ENCODE measurements around the gene ST8SIA2. TPM values are rescaled to one million over a fixed set of nuclear protein-coding genes. Genes with fewer than 3 reads are reported as not detected.

The ST8SIA2 gene
- total and polyA plus RNA-seq, 4 donors, result not detected

DNA sequence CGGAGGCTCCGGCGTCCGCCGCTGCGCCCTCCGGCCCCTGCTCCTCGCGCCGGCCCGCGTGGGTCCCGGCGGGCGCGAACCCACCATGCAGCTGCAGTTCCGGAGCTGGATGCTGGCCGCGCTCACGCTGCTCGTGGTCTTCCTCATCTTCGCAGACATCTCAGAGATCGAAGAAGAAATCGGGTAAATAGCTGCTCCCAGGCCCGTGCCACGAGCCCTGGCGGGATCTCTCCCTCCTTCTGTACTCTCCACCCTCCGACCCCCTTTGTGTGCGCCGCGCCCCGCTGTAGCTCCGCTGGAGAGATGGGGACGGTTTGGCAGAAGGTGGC lies 263 bp downstream of the ST8SIA2 start:
- no peaks in the 10 kb centered on the region for H3K9me3 ChIP-seq (ENCODE audit: control insufficient read depth in 4 of 4, low read length in 3 of 4)
- no peak for TF ChIP-seq YY1 (IDR thresholded peaks at IDR 0.05)
- H3K27ac ChIP-seq (ENCODE audit: low read depth in 1 of 2, low read length in 2 of 2), result no peak overlapping the region
- no peak overlapping the region for H3K9ac ChIP-seq (ENCODE audit: low read depth in 1 of 2, low read length in 2 of 2)
- peak overlapping the region in 1 of 3 donors; percentile 12 for H3K4me3 ChIP-seq (ENCODE audit: low read depth in 1 of 3, low read length in 3 of 3)
- DNase-seq (ENCODE audit: low spot score), result no peak
- WGBS, result under 1% methylated on average over 34 of the region's 34 CpGs
- no peaks in the 10 kb centered on the region for H3K36me3 ChIP-seq (ENCODE audit: control insufficient read depth in 4 of 4, insufficient read depth in 3 of 4, low read depth in 1 of 4, low read length in 3 of 4)
- peaks cover 0 to 15% (median 1%) of the 10 kb centered on the region in 4 donors for H3K4me1 ChIP-seq (ENCODE audit: control insufficient read depth in 4 of 4, insufficient read depth in 4 of 4, low read length in 3 of 4)
- H3K27me3 ChIP-seq (ENCODE audit: control insufficient read depth in 4 of 4, insufficient read depth in 4 of 4, low read length in 3 of 4), result peaks cover 5 to 18% (median 13%) of the 10 kb centered on the region in 4 donors

- Histone ChIP-seq H3K4me3 (ENCODE audit: low read depth in 1 of 3, low read length in 3 of 3) (no peak overlapping the region), H3K9me3 (ENCODE audit: control insufficient read depth in 4 of 4, low read length in 3 of 4) (no peaks in the 10 kb centered on the region), H3K27me3 (ENCODE audit: control insufficient read depth in 4 of 4, insufficient read depth in 4 of 4, low read length in 3 of 4) (peaks cover 8 to 21% (median 12%) of the 10 kb centered on the region in 4 donors), H3K36me3 (ENCODE audit: control insufficient read depth in 4 of 4, insufficient read depth in 3 of 4, low read depth in 1 of 4, low read length in 3 of 4) (no peaks in the 10 kb centered on the region), H3K27ac (ENCODE audit: low read depth in 1 of 2, low read length in 2 of 2) (no peak overlapping the region), H3K4me1 (ENCODE audit: control insufficient read depth in 4 of 4, insufficient read depth in 4 of 4, low read length in 3 of 4) (peaks cover 0 to 15% (median 1%) of the 10 kb centered on the region in 4 donors), H3K9ac (ENCODE audit: low read depth in 1 of 2, low read length in 2 of 2) (no peak overlapping the region)
- no peak for TF ChIP-seq MAX (IDR thresholded peaks at IDR 0.05)
- TF ChIP-seq EGR1 (IDR thresholded peaks at IDR 0.05; ENCODE audit: low read depth in 2 of 2), result no peak
- TF ChIP-seq FOXA2 (IDR thresholded peaks at IDR 0.05), result no peak
- no peak for TF ChIP-seq RXRA (IDR thresholded peaks at IDR 0.05)
- DNase-seq (ENCODE audit: low spot score), result no peak
- WGBS, result 2% methylated on average over 78 of the region's 78 CpGs
These were observed 822 bp downstream of the ST8SIA2 start for GRCh38 chr15:92394309-92395097.

- Histone ChIP-seq H3K27ac (ENCODE audit: low read depth in 1 of 2, low read length in 2 of 2) (no peak overlapping the region), H3K9me3 (ENCODE audit: control insufficient read depth in 4 of 4, low read length in 3 of 4) (no peaks in the 10 kb centered on the region), H3K9ac (ENCODE audit: low read depth in 1 of 2, low read length in 2 of 2) (no peak overlapping the region), H3K36me3 (ENCODE audit: control insufficient read depth in 4 of 4, insufficient read depth in 3 of 4, low read depth in 1 of 4, low read length in 3 of 4) (no peaks in the 10 kb centered on the region), H3K4me1 (ENCODE audit: control insufficient read depth in 4 of 4, insufficient read depth in 4 of 4, low read length in 3 of 4) (peaks cover 0 to 15% (median 1%) of the 10 kb centered on the region in 4 donors), H3K27me3 (ENCODE audit: control insufficient read depth in 4 of 4, insufficient read depth in 4 of 4, low read length in 3 of 4) (peaks cover 8 to 21% (median 14%) of the 10 kb centered on the region in 4 donors), H3K4me3 (ENCODE audit: low read depth in 1 of 3, low read length in 3 of 3) (no peak overlapping the region)
- DNase-seq (ENCODE audit: low spot score), result no peak
- WGBS, result 12% methylated on average over 22 of the region's 22 CpGs
- TF ChIP-seq EGR1 (IDR thresholded peaks at IDR 0.05; ENCODE audit: low read depth in 2 of 2), result no peak
- no peak for TF ChIP-seq JUND (IDR thresholded peaks at IDR 0.05)
- TF ChIP-seq GABPA (IDR thresholded peaks at IDR 0.05 in 1 of 2, conservative IDR thresholded peaks at IDR 0.05 in 1 of 2), result no peak
- TF ChIP-seq FOXA1 (IDR thresholded peaks at IDR 0.05), result no peak
- TF ChIP-seq, protein P1, sequence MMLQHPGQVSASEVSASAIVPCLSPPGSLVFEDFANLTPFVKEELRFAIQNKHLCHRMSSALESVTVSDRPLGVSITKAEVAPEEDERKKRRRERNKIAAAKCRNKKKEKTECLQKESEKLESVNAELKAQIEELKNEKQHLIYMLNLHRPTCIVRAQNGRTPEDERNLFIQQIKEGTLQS (IDR thresholded peaks at IDR 0.05), result no peak
- no peak for TF ChIP-seq CTCF (IDR thresholded peaks at IDR 0.05; ENCODE audit: low read depth, low read length, missing input control)
- TF ChIP-seq MAX (IDR thresholded peaks at IDR 0.05), result no peak
- TF ChIP-seq HNF4A (conservative IDR thresholded peaks at IDR 0.05), result no peak
- no peak for TF ChIP-seq HNF4G (IDR thresholded peaks at IDR 0.05)
- no peak for TF ChIP-seq RXRA (IDR thresholded peaks at IDR 0.05)
- TF ChIP-seq NR2F2 (IDR thresholded peaks at IDR 0.05), result no peak
- TF ChIP-seq SP1 (IDR thresholded peaks at IDR 0.05), result no peak
- TF ChIP-seq, protein P2, sequence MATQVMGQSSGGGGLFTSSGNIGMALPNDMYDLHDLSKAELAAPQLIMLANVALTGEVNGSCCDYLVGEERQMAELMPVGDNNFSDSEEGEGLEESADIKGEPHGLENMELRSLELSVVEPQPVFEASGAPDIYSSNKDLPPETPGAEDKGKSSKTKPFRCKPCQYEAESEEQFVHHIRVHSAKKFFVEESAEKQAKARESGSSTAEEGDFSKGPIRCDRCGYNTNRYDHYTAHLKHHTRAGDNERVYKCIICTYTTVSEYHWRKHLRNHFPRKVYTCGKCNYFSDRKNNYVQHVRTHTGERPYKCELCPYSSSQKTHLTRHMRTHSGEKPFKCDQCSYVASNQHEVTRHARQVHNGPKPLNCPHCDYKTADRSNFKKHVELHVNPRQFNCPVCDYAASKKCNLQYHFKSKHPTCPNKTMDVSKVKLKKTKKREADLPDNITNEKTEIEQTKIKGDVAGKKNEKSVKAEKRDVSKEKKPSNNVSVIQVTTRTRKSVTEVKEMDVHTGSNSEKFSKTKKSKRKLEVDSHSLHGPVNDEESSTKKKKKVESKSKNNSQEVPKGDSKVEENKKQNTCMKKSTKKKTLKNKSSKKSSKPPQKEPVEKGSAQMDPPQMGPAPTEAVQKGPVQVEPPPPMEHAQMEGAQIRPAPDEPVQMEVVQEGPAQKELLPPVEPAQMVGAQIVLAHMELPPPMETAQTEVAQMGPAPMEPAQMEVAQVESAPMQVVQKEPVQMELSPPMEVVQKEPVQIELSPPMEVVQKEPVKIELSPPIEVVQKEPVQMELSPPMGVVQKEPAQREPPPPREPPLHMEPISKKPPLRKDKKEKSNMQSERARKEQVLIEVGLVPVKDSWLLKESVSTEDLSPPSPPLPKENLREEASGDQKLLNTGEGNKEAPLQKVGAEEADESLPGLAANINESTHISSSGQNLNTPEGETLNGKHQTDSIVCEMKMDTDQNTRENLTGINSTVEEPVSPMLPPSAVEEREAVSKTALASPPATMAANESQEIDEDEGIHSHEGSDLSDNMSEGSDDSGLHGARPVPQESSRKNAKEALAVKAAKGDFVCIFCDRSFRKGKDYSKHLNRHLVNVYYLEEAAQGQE (IDR thresholded peaks at IDR 0.05), result no peak
- TF ChIP-seq FOXA2 (IDR thresholded peaks at IDR 0.05), result no peak
- no peak for TF ChIP-seq TAF1 (conservative IDR thresholded peaks at IDR 0.05)
- TF ChIP-seq RAD21 (IDR thresholded peaks at IDR 0.05), result no peak
- no peak for TF ChIP-seq YY1 (IDR thresholded peaks at IDR 0.05)
- no peak for TF ChIP-seq ZBTB33 (IDR thresholded peaks at IDR 0.05)
These were observed 1.5 kb downstream of the ST8SIA2 start for GRCh38 chr15:92395098-92395635.
